ENCODE data around the gene MARS1. TPM values are rescaled to one million over a fixed set of nuclear protein-coding genes. Genes with fewer than 3 reads are reported as not detected.
A peak's percentile ranks its signal among the peaks of the same experiment; 100 is the strongest.
"Not testable (repeated sequence)": the region's sequence is repeated elsewhere in the genome, so short reads cannot be mapped to it uniquely, and the experiment has no call there.

MARS1 gene
- polyA plus RNA-seq, 3 donors, result 108 to 110 (median 109) TPM

DNA sequence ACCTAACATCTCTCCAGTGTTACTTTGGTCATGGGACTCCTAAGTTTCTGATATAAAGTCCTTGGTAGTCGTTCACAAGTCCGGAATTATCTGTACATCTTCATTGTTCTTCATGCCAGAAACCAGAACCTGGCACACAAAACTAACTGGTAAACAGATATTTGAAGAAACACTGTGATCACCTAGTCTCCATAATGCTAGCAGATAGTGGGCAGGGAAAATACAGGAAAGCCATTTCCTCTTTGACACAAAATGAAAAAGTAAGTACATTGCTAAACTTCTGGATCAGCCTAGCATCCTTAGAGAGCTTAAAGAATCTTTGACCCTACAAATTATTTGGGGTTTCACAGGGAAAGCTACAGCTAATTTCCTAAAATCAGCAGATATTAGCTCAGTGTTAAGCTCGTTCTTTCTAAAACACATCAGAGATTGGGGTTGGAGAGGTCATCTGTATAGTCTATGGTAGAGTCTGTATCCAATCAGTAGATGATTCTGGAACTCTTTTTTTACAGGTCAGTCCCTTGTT lies 27.6 kb downstream of the MARS1 start:
- no peak for DNase-seq (ENCODE audit: low read depth in 3 of 3, low spot score in 2 of 3)

DNA sequence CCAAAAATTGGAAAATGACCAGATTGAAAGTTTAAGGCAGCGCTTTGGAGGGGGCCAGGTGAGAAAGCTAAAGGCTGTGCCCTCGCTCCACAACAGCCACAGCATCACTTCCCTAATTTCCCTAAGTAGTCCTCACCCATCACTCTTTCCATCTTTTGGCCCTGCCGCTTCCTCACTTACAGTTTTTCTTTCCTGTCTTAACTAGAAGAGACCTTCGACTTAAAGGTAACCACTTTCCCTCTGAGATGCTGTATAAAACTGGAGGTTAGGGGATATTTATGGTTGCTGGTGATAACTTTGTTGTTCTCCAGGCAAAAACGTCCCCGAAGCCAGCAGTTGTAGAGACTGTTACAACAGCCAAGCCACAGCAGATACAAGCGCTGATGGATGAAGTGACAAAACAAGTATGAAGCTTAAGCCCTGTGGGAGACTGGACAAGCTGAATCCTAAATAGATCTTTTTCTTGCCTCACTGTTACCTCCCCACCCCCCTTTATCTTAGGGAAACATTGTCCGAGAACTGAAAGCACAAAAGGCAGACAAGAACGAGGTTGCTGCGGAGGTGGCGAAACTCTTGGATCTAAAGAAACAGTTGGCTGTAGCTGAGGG lies 28.2 kb downstream of the MARS1 start:
- DNase-seq (ENCODE audit: low read depth in 3 of 3, low spot score in 2 of 3), result no peak

DNA sequence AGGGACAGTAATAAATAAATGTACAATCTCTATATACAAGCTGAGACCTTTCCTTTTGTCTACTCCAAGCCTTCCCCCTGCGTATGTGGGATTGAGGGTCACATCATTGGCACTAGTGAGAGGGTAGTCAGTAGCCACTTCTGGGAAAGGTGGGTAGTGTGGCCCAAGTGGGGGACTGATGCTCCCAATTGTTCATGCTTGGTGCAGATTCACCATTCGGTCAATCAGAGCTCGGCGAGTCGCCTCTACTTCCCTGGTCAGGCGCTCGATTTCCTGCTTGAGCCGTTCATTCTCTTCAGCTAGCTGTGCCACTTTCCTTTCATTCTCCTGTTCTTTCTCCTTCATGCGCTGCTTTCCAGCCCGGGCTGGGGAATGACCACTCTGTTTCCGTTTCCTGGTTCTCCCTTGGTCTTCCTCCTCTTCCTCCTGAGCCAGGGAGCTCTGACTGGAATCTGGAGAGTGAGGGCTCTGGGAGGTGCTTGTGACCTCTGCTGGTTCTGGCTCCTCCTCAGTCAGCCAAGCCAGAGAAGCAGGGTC lies 28.8 kb downstream of the MARS1 start:
- no peak for DNase-seq (ENCODE audit: low read depth in 3 of 3, low spot score in 2 of 3)

DNA sequence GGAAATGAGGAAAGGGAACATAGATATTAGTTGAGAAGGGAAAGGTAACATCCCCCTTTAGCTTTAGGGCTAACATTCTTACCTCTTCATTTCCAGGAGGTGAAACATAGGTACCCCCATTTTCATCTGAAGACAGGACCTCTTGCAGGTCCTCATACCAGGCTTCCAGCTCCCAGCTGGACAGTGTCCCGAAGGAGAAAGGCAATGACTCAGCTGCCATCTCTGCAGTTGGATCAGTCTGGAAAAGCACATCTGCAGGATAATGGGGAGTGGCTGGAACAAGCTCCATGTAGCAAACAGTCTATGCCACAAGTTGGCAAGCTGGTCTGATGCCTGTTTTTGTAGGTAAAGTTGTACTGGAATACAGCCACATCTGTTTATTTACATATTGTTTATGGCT lies 29.3 kb downstream of the MARS1 start:
- DNase-seq (ENCODE audit: low read depth in 3 of 3, low spot score in 2 of 3), result no peak

DNA sequence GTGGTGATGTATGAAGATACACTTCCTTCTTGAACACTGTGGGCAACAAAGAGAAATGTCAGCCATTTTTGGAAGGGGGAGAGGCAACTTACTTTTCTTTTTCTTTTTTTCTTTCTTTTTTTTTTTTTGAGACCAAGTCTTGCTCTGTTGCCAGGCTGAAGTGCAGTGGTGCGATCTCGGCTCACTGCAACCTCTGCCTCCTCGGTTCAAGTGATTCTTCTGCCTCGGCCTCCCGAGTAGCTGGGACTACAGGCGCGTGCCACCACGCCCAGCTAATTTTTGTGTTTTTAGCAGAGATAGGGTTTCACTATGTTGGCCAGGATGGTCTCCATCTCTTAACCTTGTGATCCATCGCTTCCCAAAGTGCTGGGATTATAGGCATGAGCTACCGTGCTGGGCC lies 29.9 kb downstream of the MARS1 start:
- not testable (repeated sequence) for DNase-seq (ENCODE audit: low read depth in 3 of 3, low spot score in 2 of 3)

DNA sequence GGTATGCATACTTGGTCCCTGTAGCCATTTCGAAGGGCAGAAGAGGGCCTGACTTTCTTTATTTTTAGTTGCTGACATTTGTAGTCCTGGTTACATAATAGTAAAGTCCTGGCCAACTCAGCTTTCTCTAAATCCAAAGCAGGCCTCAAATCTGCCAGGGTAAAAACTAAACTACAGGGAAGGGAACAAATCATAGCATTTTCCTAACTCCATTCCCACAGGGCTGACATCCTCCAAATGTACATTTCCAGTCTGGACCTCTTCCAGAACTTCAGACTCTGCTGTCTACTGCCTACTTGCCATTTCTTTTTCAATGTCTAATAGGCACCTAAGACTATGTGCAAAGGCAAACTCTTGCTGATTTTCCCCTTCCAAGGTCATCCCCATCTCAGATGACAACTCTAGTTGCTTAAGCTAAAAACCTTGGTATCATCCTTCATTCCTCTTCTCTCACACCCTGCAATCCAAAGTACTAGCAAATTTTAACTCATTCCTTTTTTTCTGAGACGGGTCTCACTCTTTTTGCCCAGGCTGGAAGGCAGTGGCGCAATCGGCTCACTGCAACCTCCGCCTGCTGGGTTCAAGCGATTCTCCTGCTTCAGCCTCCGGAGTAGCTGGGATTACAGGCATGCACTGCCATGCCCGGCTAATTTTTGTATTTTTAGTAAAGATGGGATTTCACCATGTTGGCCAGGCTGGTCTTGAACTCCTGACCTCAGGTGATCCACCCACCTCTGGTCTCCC lies 30.5 kb downstream of the MARS1 start:
- DNase-seq (ENCODE audit: low read depth in 3 of 3, low spot score in 2 of 3), result no peak

DNA sequence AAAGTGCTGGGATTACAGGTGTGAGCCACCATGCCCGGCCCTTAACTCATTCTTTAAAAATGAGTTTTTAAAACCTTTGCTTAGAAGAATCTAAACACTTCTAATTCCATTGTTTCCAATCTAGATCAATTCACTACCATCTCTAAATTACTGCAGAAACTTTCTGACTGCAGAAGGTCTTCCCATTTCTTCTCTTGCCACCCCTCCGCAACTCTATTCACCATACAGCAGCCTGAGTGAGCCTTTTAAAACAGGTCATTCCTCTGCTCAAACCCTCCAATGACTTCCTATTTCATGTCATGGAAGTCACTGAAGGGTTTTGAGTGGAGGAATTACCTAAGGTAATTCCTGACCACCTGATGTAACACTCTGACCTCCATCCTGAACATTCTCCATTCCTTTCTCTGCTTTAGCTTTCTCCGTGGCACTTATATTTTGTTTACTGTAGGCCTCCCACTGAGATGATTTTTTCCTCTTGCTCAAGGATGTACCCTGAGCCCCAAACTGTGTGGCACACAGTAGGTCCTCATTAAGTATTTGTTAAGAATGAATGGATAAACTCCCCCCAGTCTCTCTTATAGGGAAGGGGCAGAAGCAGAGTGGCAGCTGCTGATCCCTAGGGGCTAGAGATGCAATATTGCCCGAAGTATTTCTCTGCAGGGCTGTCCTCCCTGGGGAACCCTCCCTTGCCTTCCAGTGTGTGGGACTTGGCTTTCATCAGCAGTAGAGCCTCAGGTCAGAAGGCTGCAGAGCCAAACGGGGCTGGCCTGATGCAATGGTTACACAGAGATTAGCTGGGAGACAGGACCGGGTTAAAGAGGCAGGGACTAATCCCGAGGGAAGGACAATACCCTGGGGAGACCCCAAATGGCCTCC lies 31.3 kb downstream of the MARS1 start:
- no peak for DNase-seq (ENCODE audit: low read depth in 3 of 3, low spot score in 2 of 3)

DNA sequence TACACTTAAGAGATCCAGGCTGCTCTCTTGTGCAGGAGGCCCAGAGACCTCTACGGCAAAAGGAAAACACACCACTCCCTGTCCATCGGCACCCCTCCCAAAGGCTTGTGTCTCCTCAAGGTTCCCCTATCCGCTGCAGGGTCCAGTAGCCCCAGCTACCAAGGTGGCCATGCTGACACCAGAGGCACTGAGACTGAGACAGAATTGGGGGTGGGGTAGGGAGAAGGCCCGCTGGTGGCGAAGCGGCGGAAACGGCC lies 31.9 kb downstream of the MARS1 start:
- peak in 1 of 3 donors; percentile 16 for DNase-seq (ENCODE audit: low read depth in 3 of 3, low spot score in 2 of 3)

DNA sequence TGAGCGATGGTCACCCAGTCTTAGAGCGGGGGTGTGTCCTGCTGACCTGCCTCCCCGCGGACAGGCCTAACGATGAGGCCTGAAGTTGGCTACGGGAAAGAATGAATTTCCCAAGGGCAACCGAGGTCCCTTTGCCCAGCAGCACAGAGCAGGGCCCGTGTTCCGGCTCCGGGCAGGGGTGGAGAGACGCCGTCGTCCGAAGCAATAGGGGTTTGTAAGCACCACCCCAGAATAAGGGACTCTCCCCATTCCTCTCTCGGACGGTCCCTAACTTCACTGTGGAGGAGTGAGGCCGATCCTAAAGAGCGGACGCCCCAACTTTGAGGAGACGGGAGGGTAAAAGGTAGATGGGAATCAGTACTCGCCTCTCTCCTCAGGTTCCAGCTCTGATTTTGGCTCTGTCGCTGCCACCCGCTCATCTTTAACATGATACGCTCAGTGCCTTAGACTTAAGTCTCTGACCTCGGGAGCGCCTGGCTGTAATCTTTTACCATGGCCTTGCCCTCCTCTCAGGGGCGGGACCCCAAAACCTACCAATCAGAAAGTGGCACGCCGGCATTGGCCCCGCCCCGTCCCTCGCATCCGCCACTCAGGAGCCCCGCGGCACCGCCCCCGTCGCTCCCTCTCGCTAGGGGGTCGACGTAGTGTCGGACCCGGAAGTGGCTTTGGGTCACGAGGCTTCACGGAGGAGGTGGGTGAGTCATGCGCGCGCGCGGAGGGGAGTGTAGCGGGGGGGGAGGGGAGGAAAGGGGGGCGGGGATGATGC lies 32.4 kb downstream of the MARS1 start, which contains the start of gene DDIT3:
Gene DDIT3 (minus strand): TSS at position 462 of the 766 bp plus-strand sequence. CDS start 3,108 bp downstream, outside the sequence.
- DNase-seq (ENCODE audit: low read depth in 3 of 3, low spot score in 2 of 3), result peak; percentile 91 to 98 (median 95)

DNA sequence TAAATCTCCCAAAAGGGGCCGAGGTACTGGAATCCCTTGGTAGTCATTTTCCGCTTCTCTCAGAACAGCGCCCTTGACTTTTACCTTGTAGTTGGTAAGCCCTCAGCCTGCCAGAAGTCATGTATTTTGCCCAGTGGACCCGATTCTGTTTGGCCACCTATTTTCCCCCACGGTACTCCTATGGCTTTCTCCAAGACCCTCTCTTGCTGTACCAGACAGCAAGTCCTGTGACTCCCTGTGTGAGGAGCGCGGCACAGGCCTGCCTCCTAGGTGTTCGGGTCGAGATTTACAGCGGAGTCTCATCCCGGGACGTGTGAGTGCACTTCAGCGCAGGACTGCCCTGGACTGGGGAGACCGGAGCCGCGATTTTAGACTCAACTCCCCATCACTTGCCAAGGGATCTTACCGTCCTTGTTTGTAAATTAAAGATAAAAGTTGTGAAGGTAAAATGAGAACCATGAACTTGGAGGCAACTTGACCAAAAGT lies 33.7 kb downstream of the MARS1 start:
- peak; percentile 23 to 45 (median 35) for DNase-seq (ENCODE audit: low read depth in 3 of 3, low spot score in 2 of 3)

DNA sequence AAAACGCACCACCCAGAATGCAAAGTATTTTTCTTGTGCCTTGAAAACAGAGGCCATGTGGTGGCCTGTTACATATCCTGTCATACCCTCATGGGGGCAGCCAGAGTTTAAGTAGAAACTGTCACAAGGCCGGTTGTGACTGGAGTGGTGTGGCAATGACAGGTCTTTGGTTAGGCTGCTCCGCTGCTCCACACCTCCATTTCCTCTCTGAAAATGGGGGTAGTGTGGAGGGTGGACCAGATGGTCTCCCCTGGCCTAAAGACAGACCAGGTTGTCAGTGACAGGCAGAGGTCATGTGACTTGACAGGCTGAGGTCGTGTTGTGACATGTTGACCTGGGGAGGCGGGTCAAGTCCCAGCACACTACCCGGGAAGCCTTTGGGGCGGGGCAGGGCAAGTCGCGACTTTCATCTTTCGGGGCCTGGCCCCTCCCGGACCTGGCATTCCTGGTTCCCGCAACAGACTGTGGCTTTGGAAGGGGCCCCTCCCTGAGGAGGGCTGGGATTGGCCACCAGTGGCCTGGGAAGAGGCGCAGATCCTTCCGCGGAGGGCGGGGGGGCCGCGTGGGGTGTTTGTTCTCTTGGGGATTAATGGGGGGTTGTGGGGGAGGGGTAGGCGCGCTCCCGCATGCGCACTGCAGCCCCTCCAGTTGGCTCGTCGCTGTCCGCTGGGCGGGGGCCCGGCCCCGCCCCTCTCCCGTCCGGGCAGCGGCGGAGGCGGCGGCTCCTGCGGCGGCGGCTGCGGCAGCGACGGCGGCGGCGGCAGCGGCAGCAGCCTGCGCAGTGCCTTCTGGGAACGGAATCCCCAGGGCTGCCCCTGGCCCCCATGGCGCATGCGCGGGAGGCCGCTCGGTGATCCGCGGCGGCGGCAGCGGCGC lies 34.4 kb downstream of the MARS1 start, which contains the start of gene MBD6:
Gene MBD6 (plus strand): TSS at position 814 of the 876 bp plus-strand sequence. CDS start 1,480 bp downstream, outside the sequence.
- DNase-seq (ENCODE audit: low read depth in 3 of 3, low spot score in 2 of 3), result peak; percentile 66 to 79 (median 78)

DNA sequence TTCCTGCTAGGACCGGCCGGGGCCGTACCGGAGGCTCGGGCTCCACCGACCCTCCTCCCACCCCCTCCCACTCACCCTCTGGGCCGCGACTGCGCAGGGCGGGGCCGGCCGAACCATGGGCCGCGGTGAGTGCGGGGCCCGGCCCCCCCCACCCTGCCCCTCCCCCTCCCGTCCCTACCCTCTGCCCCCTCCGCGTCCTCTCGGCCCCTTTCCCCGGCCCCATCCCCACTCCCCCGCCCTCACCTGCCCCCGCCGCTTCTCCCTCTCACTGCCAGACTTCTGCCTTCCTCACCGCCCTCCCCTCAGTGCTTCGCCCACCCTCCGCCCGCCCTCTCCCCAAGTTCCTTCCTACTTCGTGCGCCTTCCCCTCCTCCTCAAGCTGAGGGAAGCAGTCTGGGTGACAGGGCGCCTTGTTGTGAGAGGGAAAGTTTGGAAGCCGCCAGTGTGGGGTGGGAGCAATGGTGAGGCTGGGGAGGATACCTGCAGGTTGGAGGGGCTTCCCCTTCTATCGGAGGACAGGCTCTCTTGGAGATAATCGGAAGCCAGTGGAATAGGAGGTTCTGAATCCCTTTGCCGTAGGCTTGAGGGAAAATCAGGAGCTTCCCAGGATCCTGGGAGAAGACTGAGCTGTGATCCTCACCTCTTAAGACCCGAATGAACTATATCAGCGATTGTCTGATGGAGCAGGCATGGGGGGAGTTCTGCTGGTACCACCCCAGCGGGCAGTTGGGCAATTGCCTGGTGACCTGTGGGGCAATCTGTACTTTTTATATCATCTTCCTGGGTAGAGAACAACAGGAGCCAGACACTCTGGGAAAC lies 35.2 kb downstream of the MARS1 start:
- DNase-seq (ENCODE audit: low read depth in 3 of 3, low spot score in 2 of 3), result peak in 1 of 3 donors; percentile 65

DNA sequence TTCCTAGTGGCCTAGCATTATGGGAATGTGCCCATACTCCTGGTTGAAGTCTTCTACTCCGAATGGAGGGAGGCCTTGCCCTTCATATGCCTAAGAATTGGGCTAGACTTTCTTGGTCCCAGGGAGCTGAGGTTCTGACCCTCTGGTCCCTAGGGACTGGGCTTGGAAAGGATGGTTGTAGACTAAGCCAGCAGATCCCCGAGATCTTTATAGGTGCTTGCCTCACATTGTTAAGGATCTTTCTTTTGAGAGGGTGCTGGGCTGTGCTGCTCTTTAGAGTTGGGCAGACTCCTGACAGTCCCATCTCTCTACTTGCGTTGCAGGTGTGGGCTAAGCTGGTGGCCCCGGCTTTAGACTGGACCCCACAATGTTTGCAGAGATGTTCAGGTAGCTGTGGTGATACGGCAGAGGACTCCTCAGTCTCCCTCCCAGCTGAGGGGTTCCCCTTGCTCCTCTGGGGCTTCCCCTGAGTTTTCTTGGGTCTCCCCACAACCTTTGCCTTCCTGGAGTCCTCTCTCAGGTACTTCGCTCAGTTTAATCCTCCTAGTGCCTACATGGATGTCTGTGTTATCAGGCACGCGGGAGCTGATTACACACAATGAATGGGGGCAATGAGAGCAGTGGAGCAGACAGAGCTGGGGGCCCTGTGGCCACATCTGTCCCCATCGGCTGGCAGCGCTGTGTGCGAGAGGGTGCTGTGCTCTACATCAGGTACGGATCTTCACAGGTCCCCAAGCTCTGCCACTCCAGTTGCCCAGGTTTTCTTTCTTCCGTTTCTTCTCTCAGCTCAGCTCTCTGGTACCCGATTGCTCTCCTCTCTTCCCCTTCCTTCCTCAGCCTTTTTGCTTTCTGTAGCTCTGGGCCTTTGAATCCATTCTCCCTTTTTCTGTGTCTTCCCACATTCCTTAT lies 36.1 kb downstream of the MARS1 start:
- no peak for DNase-seq (ENCODE audit: low read depth in 3 of 3, low spot score in 2 of 3)

DNA sequence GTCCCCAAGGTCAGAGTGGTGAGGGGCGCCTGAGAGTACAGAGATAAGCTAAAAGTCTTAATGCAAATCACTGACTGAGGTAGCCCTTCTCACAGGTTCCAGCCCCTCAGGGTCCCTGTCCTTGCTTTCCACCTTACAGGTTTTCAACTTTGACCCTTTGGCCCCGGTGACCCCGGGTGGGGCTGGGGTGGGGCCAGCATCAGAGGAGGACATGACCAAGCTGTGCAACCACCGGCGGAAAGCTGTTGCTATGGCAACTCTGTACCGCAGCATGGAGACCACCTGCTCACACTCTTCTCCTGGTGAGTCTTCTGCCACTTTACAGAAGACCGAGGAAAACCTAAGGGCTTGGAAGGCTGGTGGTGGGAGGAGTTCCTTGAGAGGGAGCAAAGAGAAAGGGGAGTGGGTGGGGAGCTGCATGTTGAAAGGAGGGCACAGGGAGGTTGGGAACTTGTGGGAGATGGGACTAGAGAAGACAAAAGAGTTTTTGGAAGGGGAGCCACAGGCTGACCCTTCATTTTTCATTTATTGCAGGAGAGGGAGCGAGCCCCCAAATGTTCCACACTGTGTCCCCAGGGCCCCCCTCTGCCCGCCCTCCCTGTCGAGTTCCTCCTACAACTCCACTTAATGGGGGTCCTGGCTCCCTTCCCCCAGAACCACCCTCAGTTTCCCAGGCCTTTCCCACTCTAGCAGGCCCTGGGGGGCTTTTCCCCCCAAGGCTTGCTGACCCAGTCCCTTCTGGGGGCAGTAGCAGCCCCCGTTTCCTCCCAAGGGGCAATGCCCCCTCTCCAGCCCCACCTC lies 37.1 kb downstream of the MARS1 start:
- DNase-seq (ENCODE audit: low read depth in 3 of 3, low spot score in 2 of 3), result no peak

DNA sequence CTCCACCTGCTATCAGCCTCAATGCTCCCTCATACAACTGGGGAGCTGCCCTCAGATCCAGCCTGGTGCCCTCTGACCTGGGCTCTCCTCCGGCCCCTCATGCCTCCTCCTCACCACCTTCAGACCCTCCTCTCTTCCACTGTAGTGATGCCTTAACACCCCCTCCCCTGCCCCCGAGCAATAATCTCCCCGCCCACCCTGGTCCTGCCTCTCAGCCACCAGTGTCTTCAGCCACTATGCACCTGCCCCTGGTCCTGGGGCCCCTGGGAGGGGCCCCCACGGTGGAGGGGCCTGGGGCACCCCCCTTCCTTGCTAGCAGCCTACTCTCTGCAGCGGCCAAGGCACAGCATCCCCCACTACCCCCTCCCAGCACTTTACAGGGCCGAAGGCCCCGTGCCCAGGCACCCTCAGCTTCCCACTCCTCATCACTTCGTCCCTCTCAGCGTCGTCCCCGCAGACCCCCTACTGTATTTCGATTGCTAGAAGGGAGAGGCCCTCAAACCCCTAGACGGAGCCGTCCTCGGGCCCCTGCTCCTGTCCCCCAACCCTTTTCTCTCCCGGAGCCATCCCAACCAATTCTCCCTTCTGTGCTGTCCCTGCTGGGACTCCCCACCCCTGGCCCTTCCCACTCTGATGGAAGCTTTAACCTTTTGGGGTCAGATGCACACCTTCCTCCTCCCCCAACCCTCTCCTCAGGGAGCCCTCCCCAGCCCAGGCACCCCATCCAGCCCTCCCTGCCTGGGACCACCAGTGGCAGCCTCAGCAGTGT lies 37.9 kb downstream of the MARS1 start:
- DNase-seq (ENCODE audit: low read depth in 3 of 3, low spot score in 2 of 3), result no peak

Measured in right renal cortex interstitium (tissue), 3 donors.